Loucy (cell line): ENCODE data around the gene ACSBG1.

Experiments used
- H2AFZ ChIP-seq: fragments of 200-600 bp; sonication (generic); 2 replicates; pipeline ENCODE4 v1.6.0; 2016; ENCODE audit warnings: antibody characterized with exemption, mild to moderate bottlenecking, low read length, moderate library complexity
- H3F3A ChIP-seq: fragments of 200-600 bp; 2 replicates; pipeline ENCODE4 v1.6.0; 2016; ENCODE audit warnings: antibody characterized with exemption, low read depth, mild to moderate bottlenecking
- H3K27me3 ChIP-seq: fragments of 200-600 bp; sonication (generic); 2 replicates; pipeline ENCODE4 v1.6.1; 2014; ENCODE audit warnings: low read length, mild to moderate bottlenecking; ENCODE audit not compliant: insufficient read depth, poor library complexity, severe bottlenecking
- H3K36me3 ChIP-seq: fragments of 200-600 bp; sonication (generic); 2 replicates; pipeline ENCODE4 v1.6.1; 2016; ENCODE audit warnings: low read length; ENCODE audit not compliant: insufficient read depth
- H3K4me1 ChIP-seq: fragments of 200-600 bp; sonication (generic); 2 replicates; pipeline ENCODE4 v1.5.1; 2014; ENCODE audit warnings: low read length, mild to moderate bottlenecking; ENCODE audit not compliant: insufficient read depth, poor library complexity, severe bottlenecking
- H3K4me2 ChIP-seq: fragments of 200-600 bp; sonication (generic); 2 replicates; pipeline ENCODE4 v1.6.0; 2014; ENCODE audit warnings: antibody characterized with exemption, low read length, low read depth, mild to moderate bottlenecking; ENCODE audit not compliant: poor library complexity, severe bottlenecking
- H3K4me3 ChIP-seq: fragments of 200-600 bp; sonication (generic); 2 replicates; pipeline ENCODE4 v1.5.1; 2014; ENCODE audit warnings: low read length, mild to moderate bottlenecking, mixed read lengths; ENCODE audit not compliant: poor library complexity, severe bottlenecking
- H3K79me2 ChIP-seq: fragments of 200-600 bp; sonication (generic); 2 replicates; pipeline ENCODE4 v1.6.1; 2014; ENCODE audit warnings: low read length; ENCODE audit not compliant: insufficient read depth
- H3K9ac ChIP-seq: fragments of 200-600 bp; sonication (generic); 2 replicates; pipeline ENCODE4 v1.6.0; 2014; ENCODE audit warnings: mild to moderate bottlenecking, low read depth, low read length, moderate library complexity; ENCODE audit not compliant: poor library complexity, severe bottlenecking
- H3K9me2 ChIP-seq: fragments of 200-600 bp; sonication (generic); replicated peaks from 2 replicates; pipeline ENCODE4 v1.6.1; 2016; ENCODE audit warnings: low read depth, low read length, mixed read lengths
- H3K9me3 ChIP-seq: fragments of 200-600 bp; sonication (generic); 2 replicates; pipeline ENCODE4 v1.6.1; 2014; ENCODE audit warnings: mild to moderate bottlenecking, antibody characterized with exemption, low read length, low read depth; ENCODE audit not compliant: insufficient read depth
- H4K20me1 ChIP-seq: fragments of 200-600 bp; sonication (generic); 2 replicates; pipeline ENCODE4 v1.6.0; 2014; ENCODE audit warnings: antibody characterized with exemption, low read length, mild to moderate bottlenecking; ENCODE audit not compliant: insufficient read depth, poor library complexity, severe bottlenecking
- EZH2phosphoT487 ChIP-seq: fragments of 200-600 bp; IDR thresholded peaks from 2 replicates; pipeline ENCODE4 v1.6.1; 2018; ENCODE audit warnings: antibody characterized with exemption, mild to moderate bottlenecking, moderate library complexity, borderline replicate concordance
- TF ChIP-seq, protein P1 (sequence below): fragments of 200-600 bp; sonication (generic); conservative IDR thresholded peaks from 2 replicates; pipeline ENCODE4 v1.5.1; 2014; ENCODE audit warnings: mild to moderate bottlenecking, antibody characterized with exemption, low read length

The ACSBG1 gene

DNA sequence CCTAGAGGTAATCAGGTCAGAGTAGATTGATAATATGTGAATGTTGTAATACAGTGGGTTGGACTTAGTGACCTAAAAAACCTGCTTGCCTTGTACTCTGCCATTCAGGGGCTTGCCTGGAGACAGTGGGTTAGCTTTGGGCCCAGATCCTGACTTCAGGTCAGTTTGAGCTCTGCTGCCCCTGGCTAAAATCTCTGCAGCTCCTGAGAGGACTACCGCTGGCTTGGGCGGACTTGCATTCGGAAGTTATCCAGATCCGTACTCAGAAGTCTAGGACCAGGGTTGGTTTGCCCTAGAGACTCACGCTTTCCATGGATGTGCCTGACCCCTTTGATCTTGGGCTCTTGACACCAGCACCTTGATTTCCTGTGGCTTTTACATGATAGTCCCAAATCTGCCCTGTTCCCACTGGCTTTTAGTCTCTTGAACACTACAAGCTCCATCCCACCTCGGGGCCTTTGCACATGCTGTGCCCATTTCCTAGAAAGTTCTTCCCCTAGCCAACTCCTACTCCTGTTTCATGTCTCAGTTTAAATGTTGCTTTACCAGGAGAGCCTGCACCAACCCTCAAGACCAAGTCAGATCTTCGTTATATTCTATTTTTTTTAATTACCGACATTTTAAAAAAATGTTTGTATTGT is 5.9 kb downstream of the ACSBG1 start:
- no peaks in the 10 kb centered on the region for H3K4me1 ChIP-seq
- H3K9ac ChIP-seq: no peak overlapping the region
- no peaks in the 10 kb centered on the region for H3K79me2 ChIP-seq
- no peaks in the 10 kb centered on the region for H3K9me3 ChIP-seq
- H3F3A ChIP-seq: no peaks in the 10 kb centered on the region
- no peaks in the 10 kb centered on the region for H4K20me1 ChIP-seq
- no peaks in the 10 kb centered on the region for H3K36me3 ChIP-seq
- no peaks in the 10 kb centered on the region for H3K27me3 ChIP-seq
- TF ChIP-seq EZH2phosphoT487: no peak
- TF ChIP-seq, protein P1, sequence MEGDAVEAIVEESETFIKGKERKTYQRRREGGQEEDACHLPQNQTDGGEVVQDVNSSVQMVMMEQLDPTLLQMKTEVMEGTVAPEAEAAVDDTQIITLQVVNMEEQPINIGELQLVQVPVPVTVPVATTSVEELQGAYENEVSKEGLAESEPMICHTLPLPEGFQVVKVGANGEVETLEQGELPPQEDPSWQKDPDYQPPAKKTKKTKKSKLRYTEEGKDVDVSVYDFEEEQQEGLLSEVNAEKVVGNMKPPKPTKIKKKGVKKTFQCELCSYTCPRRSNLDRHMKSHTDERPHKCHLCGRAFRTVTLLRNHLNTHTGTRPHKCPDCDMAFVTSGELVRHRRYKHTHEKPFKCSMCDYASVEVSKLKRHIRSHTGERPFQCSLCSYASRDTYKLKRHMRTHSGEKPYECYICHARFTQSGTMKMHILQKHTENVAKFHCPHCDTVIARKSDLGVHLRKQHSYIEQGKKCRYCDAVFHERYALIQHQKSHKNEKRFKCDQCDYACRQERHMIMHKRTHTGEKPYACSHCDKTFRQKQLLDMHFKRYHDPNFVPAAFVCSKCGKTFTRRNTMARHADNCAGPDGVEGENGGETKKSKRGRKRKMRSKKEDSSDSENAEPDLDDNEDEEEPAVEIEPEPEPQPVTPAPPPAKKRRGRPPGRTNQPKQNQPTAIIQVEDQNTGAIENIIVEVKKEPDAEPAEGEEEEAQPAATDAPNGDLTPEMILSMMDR: no peak
- no peak overlapping the region for H3K4me2 ChIP-seq
- H3K4me3 ChIP-seq: no peak overlapping the region
- no peaks in the 10 kb centered on the region for H3K9me2 ChIP-seq
- no peak overlapping the region for H2AFZ ChIP-seq

DNA sequence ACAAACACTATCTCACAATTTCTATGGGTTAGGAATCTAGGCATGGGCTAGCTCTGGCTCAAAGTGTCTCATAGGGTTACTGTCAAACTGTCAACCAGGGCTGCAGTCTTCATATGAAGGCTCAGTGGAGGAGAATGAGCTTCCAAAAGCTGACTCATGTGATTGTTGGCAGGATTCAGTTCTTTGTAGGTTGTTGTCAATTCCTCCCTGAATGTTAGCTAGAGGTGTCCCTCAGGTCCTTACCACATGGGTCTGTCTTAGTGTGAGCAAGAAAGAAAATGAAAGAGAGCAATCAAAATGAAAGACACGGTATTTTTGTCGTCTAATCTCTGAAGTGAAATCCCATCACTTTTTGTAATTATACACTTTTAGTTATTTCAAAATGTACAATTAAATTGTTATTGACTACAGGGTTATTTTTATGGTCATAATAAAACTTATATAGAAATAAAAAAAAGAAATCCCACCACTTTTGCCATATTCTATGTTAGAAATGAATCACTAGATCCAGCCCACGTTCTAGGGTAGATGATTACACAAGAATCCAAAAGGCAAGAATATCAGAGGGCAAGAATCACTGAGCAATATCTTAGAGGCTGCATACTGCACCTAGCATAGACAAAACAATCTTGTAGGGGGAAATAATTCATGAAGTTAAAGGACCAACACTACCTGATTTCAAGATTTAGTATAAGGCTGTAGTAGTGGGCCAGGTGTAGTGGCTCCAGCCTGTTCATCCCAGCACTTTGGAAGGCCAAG is 8.4 kb downstream of the ACSBG1 start:
- Histone ChIP-seq H3K27me3 (no peaks in the 10 kb centered on the region), H3K4me3 (no peak overlapping the region), H3F3A (no peaks in the 10 kb centered on the region), H3K36me3 (no peaks in the 10 kb centered on the region), H3K4me2 (no peak overlapping the region), H3K9ac (no peak overlapping the region), H3K79me2 (no peaks in the 10 kb centered on the region), H3K4me1 (no peaks in the 10 kb centered on the region), H3K9me2 (no peaks in the 10 kb centered on the region), H4K20me1 (no peaks in the 10 kb centered on the region), H3K9me3 (no peaks in the 10 kb centered on the region), H2AFZ (no peak overlapping the region)
- TF ChIP-seq, protein P1: no peak
- TF ChIP-seq EZH2phosphoT487: no peak

DNA sequence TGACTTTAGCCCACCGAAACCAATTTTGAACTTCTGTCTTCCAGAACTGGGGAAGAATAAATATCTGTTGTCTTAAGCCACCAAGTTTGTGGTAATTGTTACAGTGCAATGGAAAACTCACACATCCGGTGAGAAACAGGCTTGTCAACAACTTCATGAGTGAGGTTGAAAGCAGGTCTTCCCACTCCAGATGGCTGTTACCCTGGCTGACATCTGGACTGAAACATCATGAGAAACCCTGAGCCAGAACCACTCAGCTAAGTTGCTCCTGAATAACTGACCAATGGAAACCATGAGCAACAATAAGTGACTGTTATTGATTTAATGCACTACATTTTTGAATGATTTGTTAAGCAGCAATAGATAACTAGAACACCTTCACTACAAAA is 10.3 kb downstream of the ACSBG1 start:
- no peak for TF ChIP-seq EZH2phosphoT487
- TF ChIP-seq, protein P1: no peak
- H3K9me2 ChIP-seq: no peaks in the 10 kb centered on the region
- no peaks in the 10 kb centered on the region for H3K27me3 ChIP-seq
- no peak overlapping the region for H3K9ac ChIP-seq
- no peak overlapping the region for H3K4me2 ChIP-seq
- no peaks in the 10 kb centered on the region for H3F3A ChIP-seq
- H3K4me3 ChIP-seq: no peak overlapping the region
- no peak overlapping the region for H2AFZ ChIP-seq
- H4K20me1 ChIP-seq: no peaks in the 10 kb centered on the region
- no peaks in the 10 kb centered on the region for H3K9me3 ChIP-seq
- no peaks in the 10 kb centered on the region for H3K36me3 ChIP-seq
- H3K4me1 ChIP-seq: no peaks in the 10 kb centered on the region
- no peaks in the 10 kb centered on the region for H3K79me2 ChIP-seq
